Activated T-helper 2 cell treated with anti-CD3 and anti-CD28 coated beads, Interferon-gamma antibody, Interleukin-2, Interleukin-4, amounts not matched to agents 10 μg/mL and 5 μg/mL and 100 μg/mL, durations not matched to agents 14 hours and 24 hours and 36 hours (primary cell): ENCODE measurements around the gene DCDC2. TPM values are rescaled to one million over a fixed set of nuclear protein-coding genes. Genes with fewer than 3 reads are reported as not detected.
"Not testable (repeated sequence)": the region's sequence is repeated elsewhere in the genome, so short reads cannot be mapped to it uniquely, and the experiment has no call there.

ENCODE experiments used
- DNase-seq: peaks from one replicate; pipeline ENCODE4 v3.0.0; 2021; ENCODE audit warnings: low spot score
- H3K27ac Mint-ChIP-seq: one replicate; pipeline ENCODE4 v1.8.0; 2021; ENCODE audit warnings: mixed read lengths
- H3K27me3 Mint-ChIP-seq: one replicate; pipeline ENCODE4 v1.8.0; 2021; ENCODE audit warnings: low read depth, mixed read lengths
- H3K36me3 Mint-ChIP-seq: one replicate; pipeline ENCODE4 v1.8.0; 2021; ENCODE audit warnings: low read depth, mixed read lengths
- H3K4me1 Mint-ChIP-seq: one replicate; pipeline ENCODE4 v1.8.0; 2021; ENCODE audit warnings: low read depth, mixed read lengths
- H3K4me3 Mint-ChIP-seq: one replicate; pipeline ENCODE4 v1.8.0; 2021; ENCODE audit warnings: low read depth, mild to moderate bottlenecking, moderate library complexity, mixed read lengths
- H3K9me3 Mint-ChIP-seq: one replicate; pipeline ENCODE4 v1.8.0; 2021; ENCODE audit warnings: mixed read lengths
- intact Hi-C: fragments of 100-400 bp; cut with micrococcal nuclease; formaldehyde crosslinking; loops from one replicate; pipeline ENCODE4 v1.15.1; 2023
- total RNA-seq: library from RNA; stranded (reverse); gene quantifications from 2 replicates; pipeline ENCODE4 v1.2.3, GENCODE V29; 2022

Gene DCDC2
- total RNA-seq, 1 donor from 2014 or later = not detected

GRCh38 chr6:24329451-24329850 is 28.4 kb downstream of the DCDC2 start:
- intact Hi-C loops = no loop called here
- no peak for DNase-seq
- Mint-ChIP-seq H3K4me3 (no peak overlapping the region), H3K9me3 (no peaks in the 10 kb centered on the region), H3K27ac (no peak overlapping the region), H3K36me3 (no peaks in the 10 kb centered on the region), H3K27me3 (peaks cover 8% of the 10 kb centered on the region), H3K4me1 (no peaks in the 10 kb centered on the region)

DNA sequence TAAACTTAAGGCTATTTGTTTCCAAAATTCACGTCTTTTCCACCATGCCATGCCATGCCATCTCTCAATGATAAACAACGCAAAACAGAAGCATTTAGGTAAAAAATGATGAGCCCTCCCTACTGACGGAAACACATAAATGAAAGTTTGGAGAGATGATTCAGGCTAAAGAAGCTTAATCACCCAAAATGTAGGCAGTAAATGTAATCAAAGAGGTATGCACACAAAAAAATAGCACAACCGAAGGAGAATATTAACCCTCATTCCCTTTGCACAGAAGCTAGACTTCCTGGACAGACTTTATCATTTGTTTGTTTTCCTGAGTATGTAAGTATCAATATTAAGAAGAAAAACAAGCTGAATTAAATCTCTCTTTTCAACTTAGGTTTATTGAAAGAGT is 28.8 kb downstream of the DCDC2 start:
- intact Hi-C loops = no loop called here
- H3K9me3 Mint-ChIP-seq = no peaks in the 10 kb centered on the region
- H3K27me3 Mint-ChIP-seq = peaks cover 8% of the 10 kb centered on the region
- no peaks in the 10 kb centered on the region for H3K4me1 Mint-ChIP-seq
- H3K36me3 Mint-ChIP-seq = no peaks in the 10 kb centered on the region
- H3K4me3 Mint-ChIP-seq = no peak overlapping the region
- DNase-seq = no peak
- H3K27ac Mint-ChIP-seq = no peak overlapping the region

- DNase-seq = no peak
- H3K4me1 Mint-ChIP-seq = no peaks in the 10 kb centered on the region
- no peak overlapping the region for H3K27ac Mint-ChIP-seq
- H3K4me3 Mint-ChIP-seq = no peak overlapping the region
- H3K27me3 Mint-ChIP-seq = peaks cover 13% of the 10 kb centered on the region
- H3K9me3 Mint-ChIP-seq = no peaks in the 10 kb centered on the region
- H3K36me3 Mint-ChIP-seq = no peaks in the 10 kb centered on the region
- intact Hi-C loops = no loop called here
Measured at GRCh38 chr6:24327756-24328155, 30.1 kb downstream of the DCDC2 start.

DNA sequence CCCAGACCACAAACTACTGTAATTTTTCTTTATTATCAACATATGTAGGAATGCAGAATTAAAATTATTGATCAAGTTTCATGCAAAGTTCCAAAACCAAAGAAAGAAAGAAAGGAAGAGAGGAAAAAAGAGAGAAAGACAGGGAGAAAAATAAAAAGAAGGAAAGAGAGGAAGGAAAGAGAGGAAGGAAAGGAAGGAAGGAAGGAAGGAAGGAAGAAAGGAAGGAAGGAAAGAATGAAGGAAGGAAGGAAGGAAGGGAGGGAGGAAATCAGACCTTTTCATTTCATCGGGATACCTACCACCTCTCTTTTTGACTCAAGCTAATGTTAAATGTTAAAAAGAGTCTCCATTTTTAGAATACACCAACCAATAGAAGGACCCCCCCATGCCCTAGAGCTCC is 31.9 kb downstream of the DCDC2 start:
- Mint-ChIP-seq H3K4me3 (no peak overlapping the region), H3K9me3 (no peaks in the 10 kb centered on the region), H3K4me1 (no peaks in the 10 kb centered on the region), H3K27ac (no peak overlapping the region), H3K36me3 (no peaks in the 10 kb centered on the region), H3K27me3 (peaks cover 20% of the 10 kb centered on the region)
- intact Hi-C loops = no loop called here
- DNase-seq = no peak

DNA sequence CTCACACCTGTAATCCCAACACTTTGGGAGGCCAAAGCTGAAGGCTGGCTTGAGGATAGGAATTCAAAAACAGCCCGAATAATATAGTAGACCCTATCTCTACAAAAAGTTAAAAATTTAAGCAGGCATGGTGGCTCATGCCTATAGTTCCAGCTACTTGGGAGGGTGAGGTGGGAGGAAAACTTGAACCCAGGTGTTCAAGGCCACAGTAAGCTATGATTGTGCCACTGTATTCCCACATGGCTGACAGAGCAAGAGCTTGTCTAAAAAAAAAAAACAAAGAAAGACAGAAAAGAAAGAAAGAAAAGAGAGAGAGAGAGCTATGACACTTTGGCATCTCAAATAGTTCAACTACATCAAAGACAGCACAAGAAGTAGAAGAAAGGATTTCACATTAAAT is 33.2 kb downstream of the DCDC2 start:
- H3K27me3 Mint-ChIP-seq = peaks cover 23% of the 10 kb centered on the region
- H3K4me3 Mint-ChIP-seq = no peak overlapping the region
- intact Hi-C loops = no loop called here
- no peaks in the 10 kb centered on the region for H3K36me3 Mint-ChIP-seq
- no peak for DNase-seq
- no peaks in the 10 kb centered on the region for H3K9me3 Mint-ChIP-seq
- no peak overlapping the region for H3K27ac Mint-ChIP-seq
- no peaks in the 10 kb centered on the region for H3K4me1 Mint-ChIP-seq

DNA sequence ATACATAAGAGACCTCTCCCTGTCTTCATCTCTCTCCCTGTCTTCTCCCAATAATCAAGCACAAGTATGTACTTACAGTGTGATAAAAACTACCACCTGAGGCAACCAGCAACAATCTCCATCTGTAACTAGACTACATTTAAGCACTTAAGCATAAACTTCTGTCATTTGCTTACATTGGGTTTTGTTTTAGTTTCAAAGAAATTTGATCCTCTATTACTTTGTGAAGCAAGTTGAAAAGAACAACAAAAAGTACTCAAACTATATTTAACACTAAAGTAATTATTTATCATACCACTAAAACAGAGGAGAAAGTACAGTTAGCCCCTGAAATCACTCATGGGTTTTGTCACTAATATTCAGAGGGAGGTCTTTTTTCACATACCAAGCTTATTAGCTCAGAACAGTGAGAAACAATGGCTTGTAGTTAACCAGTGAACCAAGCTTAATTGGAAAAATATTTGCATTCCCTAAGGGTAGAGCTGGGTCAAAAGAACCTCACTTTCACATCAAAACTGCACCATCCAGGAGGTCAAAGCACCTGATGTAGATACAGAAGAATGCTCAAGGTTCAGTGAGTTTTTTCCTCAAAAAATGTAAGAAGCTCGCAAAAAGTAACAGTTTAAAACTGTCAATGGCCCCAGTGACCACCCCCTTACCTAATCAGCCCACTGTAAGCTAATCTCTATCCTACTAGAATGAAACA is 34.1 kb downstream of the DCDC2 start:
- Mint-ChIP-seq H3K4me1 (no peaks in the 10 kb centered on the region), H3K27me3 (peaks cover 18% of the 10 kb centered on the region), H3K36me3 (no peaks in the 10 kb centered on the region), H3K4me3 (no peak overlapping the region), H3K9me3 (no peaks in the 10 kb centered on the region), H3K27ac (no peak overlapping the region)
- no peak for DNase-seq
- intact Hi-C loops = no loop called here

GRCh38 chr6:24322924-24323323 is 34.9 kb downstream of the DCDC2 start:
- Mint-ChIP-seq H3K27ac (no peak overlapping the region), H3K36me3 (no peaks in the 10 kb centered on the region), H3K4me3 (no peak overlapping the region), H3K27me3 (peaks cover 18% of the 10 kb centered on the region), H3K4me1 (no peaks in the 10 kb centered on the region), H3K9me3 (no peaks in the 10 kb centered on the region)
- intact Hi-C loops = no loop called here
- DNase-seq = no peak

- H3K9me3 Mint-ChIP-seq, H3K36me3 Mint-ChIP-seq, H3K4me3 Mint-ChIP-seq, intact Hi-C loops, DNase-seq, H3K4me1 Mint-ChIP-seq, H3K27ac Mint-ChIP-seq: not testable (repeated sequence)
- H3K27me3 Mint-ChIP-seq = peaks cover 20% of the 10 kb centered on the region
Measured at GRCh38 chr6:24322446-24322845, 35.4 kb downstream of the DCDC2 start.

- no peak for DNase-seq
- intact Hi-C loops = no loop called here
- Mint-ChIP-seq H3K4me1 (no peaks in the 10 kb centered on the region), H3K9me3 (no peaks in the 10 kb centered on the region), H3K27me3 (peaks cover 20% of the 10 kb centered on the region), H3K36me3 (no peaks in the 10 kb centered on the region), H3K4me3 (no peak overlapping the region), H3K27ac (no peak overlapping the region)
Measured at GRCh38 chr6:24321538-24322162, 36.2 kb downstream of the DCDC2 start.

DNA sequence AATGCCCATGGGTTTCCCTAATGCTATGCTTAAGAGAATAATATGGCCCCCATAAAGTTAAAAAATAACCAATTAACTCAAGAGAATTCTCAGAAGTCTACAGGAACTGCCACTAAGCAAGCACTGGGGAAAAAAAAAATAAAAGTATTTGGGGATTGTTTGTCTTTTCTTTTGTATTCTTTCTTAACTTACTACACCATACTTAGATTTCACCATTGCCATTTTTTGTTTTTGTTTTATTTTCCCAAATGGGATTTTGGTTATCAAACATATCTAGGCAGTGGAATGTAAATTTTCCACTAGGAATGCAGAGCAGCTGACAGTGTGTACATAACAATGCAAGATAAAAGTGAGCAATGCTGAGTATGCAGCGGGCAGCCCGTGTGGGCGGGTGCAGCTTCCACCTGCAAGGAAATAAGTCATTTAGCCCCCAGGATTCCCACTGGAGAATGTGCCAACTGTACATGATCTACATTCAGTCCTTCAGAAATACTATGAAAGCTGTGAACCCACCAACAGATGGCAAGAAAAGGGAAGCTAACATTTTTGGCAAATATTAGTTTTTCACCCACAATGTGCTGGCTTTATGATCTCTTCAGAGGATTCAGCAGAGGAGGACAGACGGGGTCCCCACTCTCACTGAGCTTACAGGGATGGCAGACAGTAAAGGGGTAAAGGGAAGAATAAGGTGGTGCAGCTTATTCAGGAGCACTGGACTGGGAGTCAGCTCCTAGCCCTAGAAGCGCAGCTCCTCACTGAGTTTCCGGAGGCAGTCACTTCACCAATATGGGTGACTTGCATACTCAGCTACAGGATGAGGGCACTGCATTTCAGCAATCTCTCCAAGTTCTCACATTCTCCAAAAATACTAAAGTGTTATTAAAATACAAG is 44.4 kb downstream of the DCDC2 start:
- H3K4me3 Mint-ChIP-seq = no peak overlapping the region
- intact Hi-C loops = no loop called here
- DNase-seq = no peak
- no peaks in the 10 kb centered on the region for H3K9me3 Mint-ChIP-seq
- H3K27ac Mint-ChIP-seq = no peak overlapping the region
- H3K36me3 Mint-ChIP-seq = no peaks in the 10 kb centered on the region
- peaks cover 4% of the 10 kb centered on the region for H3K27me3 Mint-ChIP-seq
- H3K4me1 Mint-ChIP-seq = no peaks in the 10 kb centered on the region

- H3K36me3 Mint-ChIP-seq, H3K27ac Mint-ChIP-seq, H3K4me3 Mint-ChIP-seq, H3K27me3 Mint-ChIP-seq, H3K4me1 Mint-ChIP-seq, H3K9me3 Mint-ChIP-seq, DNase-seq, intact Hi-C loops: not testable (repeated sequence)
Measured at GRCh38 chr6:24311775-24312174, 46.1 kb downstream of the DCDC2 start.

DNA sequence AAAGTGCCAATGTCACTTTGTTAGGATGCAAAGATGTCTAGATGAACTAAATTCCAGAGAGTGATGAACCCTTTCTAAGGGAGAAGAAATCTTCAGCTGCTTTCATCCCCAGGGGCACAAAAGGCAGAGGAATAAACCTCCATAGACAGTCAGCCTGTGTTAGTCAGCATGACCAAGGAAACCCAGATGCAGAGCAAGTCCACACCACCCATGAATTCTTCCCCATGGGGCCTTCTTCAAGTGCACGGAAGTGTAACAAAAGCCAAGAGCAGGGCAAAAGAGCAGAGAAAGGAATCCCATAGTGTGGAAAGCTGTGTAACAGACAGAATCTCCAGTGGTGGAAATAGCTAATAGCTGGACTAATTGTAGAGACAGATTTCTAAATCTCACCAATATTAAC is 50.0 kb downstream of the DCDC2 start:
- H3K9me3 Mint-ChIP-seq = no peaks in the 10 kb centered on the region

GRCh38 chr6:24306936-24307335 is 50.9 kb downstream of the DCDC2 start:
- Mint-ChIP-seq H3K27me3 (no peaks in the 10 kb centered on the region), H3K9me3 (no peaks in the 10 kb centered on the region), H3K4me3 (no peak overlapping the region), H3K36me3 (no peaks in the 10 kb centered on the region), H3K27ac (no peak overlapping the region), H3K4me1 (no peaks in the 10 kb centered on the region)
- intact Hi-C loops = no loop called here
- DNase-seq = no peak

More for the DNA sequence above, 50.0 kb downstream of the DCDC2 start:
- no peak overlapping the region for H3K4me3 Mint-ChIP-seq
- H3K27ac Mint-ChIP-seq = no peak overlapping the region
- H3K4me1 Mint-ChIP-seq = no peaks in the 10 kb centered on the region
- no peaks in the 10 kb centered on the region for H3K36me3 Mint-ChIP-seq
- intact Hi-C loops = no loop called here
- DNase-seq = no peak
- H3K27me3 Mint-ChIP-seq = no peaks in the 10 kb centered on the region
